Prostate gland (tissue), 2 donors: ENCODE measurements around the gene TRPV3.

ENCODE experiments used
- CTCF ChIP-seq, 4 experiments: fragments of 200-600 bp in 2 of 4; fragments of 450-650 bp in 2 of 4; sonication (generic) in 2 of 4; IDR thresholded peaks; 1 replicate in 3 of 4; 2 replicates in 1 of 4; pipeline ENCODE4 v1.5.1; 2016 to 2019; ENCODE audit warnings: antibody characterized with exemption in 4 of 4, mild to moderate bottlenecking in 2 of 4, moderate library complexity in 2 of 4
- POLR2A ChIP-seq: fragments of 450-650 bp; IDR thresholded peaks from one replicate; pipeline ENCODE4 v1.6.1; 2016; ENCODE audit warnings: antibody characterized with exemption, mild to moderate bottlenecking
- POLR2AphosphoS5 ChIP-seq: sonication (generic); formaldehyde crosslinking; IDR thresholded peaks from one replicate; pipeline ENCODE4 v1.6.1; 2017; ENCODE audit warnings: antibody characterized with exemption

GRCh38 chr17:3557768-3558583 is at the start of gene TRPV3:
- TF ChIP-seq POLR2A, result no peak
- no peak for TF ChIP-seq CTCF (IDR thresholded peaks at IDR 0.05)
- TF ChIP-seq POLR2AphosphoS5, result no peak
